ENCODE results near the gene POLE. TPM values are rescaled to one million over a fixed set of nuclear protein-coding genes. Genes with fewer than 3 reads are reported as not detected.

Gene POLE
- total and polyA plus RNA-seq, 2 donors (not counting 1 experiment from before 2014, with no cell fraction given), result 6.2 to 9.6 TPM

DNA sequence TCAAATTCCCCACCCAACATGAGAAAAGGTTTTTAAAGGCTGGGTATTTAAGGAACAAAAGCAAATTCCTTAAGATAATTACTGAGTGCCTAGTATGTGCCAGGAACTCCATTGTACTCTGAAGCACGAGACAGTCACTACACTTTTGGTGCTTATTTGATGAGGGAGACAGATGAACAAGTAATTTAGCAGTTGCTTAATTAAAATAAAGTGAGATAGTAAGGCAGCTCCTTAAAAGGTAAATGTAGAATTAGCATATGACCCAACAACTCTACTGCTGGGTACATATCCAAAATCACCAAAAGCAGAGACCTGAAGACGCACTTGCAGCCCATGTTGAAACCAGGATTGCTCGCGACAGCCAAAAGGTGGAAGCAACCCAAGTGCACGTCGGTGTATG lies 21.3 kb downstream of the POLE start:
- no peak overlapping the region for H3K27ac ChIP-seq (ENCODE audit: insufficient read depth, low read length)
- no peak overlapping the region for H2AFZ ChIP-seq (ENCODE audit: low read length)
- no peaks in the 10 kb centered on the region for H4K20me1 ChIP-seq (ENCODE audit: control insufficient read depth, extremely low read depth, insufficient read depth, low read length)
- H3K4me1 ChIP-seq (ENCODE audit: control insufficient read depth, extremely low read depth, insufficient read depth, low read length), result no peaks in the 10 kb centered on the region
- peaks cover 23% of the 10 kb centered on the region for H3K36me3 ChIP-seq (ENCODE audit: control insufficient read depth, insufficient read depth, low read length)
- no peaks in the 10 kb centered on the region for H3K79me2 ChIP-seq (ENCODE audit: control insufficient read depth, insufficient read depth, low read length)
- H3K27me3 ChIP-seq (ENCODE audit: control insufficient read depth, insufficient read depth, low read length), result no peaks in the 10 kb centered on the region
- H3K9me3 ChIP-seq (ENCODE audit: control insufficient read depth, insufficient read depth, low read depth, low read length), result no peaks in the 10 kb centered on the region
- H3K9ac ChIP-seq (ENCODE audit: insufficient read depth, low read length), result no peak overlapping the region
- H3K4me3 ChIP-seq (replicated peaks in 1 of 4; ENCODE audit: control extremely low read depth in 1 of 4, insufficient read depth in 1 of 4, low read depth in 3 of 4, low read length in 4 of 4), result no peak overlapping the region
- no peak for TF ChIP-seq EZH2 (IDR thresholded peaks at IDR 0.05; ENCODE audit: low read length, missing control alignments)
- TF ChIP-seq, protein P1, sequence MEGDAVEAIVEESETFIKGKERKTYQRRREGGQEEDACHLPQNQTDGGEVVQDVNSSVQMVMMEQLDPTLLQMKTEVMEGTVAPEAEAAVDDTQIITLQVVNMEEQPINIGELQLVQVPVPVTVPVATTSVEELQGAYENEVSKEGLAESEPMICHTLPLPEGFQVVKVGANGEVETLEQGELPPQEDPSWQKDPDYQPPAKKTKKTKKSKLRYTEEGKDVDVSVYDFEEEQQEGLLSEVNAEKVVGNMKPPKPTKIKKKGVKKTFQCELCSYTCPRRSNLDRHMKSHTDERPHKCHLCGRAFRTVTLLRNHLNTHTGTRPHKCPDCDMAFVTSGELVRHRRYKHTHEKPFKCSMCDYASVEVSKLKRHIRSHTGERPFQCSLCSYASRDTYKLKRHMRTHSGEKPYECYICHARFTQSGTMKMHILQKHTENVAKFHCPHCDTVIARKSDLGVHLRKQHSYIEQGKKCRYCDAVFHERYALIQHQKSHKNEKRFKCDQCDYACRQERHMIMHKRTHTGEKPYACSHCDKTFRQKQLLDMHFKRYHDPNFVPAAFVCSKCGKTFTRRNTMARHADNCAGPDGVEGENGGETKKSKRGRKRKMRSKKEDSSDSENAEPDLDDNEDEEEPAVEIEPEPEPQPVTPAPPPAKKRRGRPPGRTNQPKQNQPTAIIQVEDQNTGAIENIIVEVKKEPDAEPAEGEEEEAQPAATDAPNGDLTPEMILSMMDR (conservative IDR thresholded peaks at IDR 0.05 in 1 of 2, IDR thresholded peaks at IDR 0.05 in 1 of 2; ENCODE audit: low read depth in 1 of 2, low read length in 2 of 2), result no peak
- no peak for DNase-seq (ENCODE audit: low read depth in 2 of 2)
- no peak overlapping the region for H3K4me2 ChIP-seq (ENCODE audit: extremely low read depth, insufficient read depth, low read length)

DNA sequence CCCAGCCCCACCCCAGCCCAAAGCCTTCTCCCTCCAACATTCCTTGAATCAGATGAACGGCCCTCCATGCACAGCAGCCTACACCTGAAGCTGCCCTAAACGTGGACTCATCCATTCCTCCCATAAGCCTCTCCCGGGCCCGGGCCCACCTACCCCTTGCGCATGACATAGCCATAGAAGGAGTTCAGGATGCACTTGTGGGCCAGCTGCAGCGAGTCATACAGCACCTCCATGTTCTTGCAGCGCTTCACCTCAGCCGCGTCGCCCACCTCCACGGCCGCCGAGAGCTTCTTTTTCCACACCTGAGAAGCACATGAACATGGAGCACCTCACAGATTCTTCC lies 22.0 kb downstream of the POLE start:
- Histone ChIP-seq H3K36me3 (ENCODE audit: control insufficient read depth, insufficient read depth, low read length) (peaks cover 23% of the 10 kb centered on the region), H3K9ac (ENCODE audit: insufficient read depth, low read length) (no peak overlapping the region), H3K4me3 (replicated peaks in 1 of 4; ENCODE audit: control extremely low read depth in 1 of 4, insufficient read depth in 1 of 4, low read depth in 3 of 4, low read length in 4 of 4) (no peak overlapping the region), H4K20me1 (ENCODE audit: control insufficient read depth, extremely low read depth, insufficient read depth, low read length) (no peaks in the 10 kb centered on the region), H3K79me2 (ENCODE audit: control insufficient read depth, insufficient read depth, low read length) (no peaks in the 10 kb centered on the region), H3K4me1 (ENCODE audit: control insufficient read depth, extremely low read depth, insufficient read depth, low read length) (no peaks in the 10 kb centered on the region), H2AFZ (ENCODE audit: low read length) (no peak overlapping the region), H3K9me3 (ENCODE audit: control insufficient read depth, insufficient read depth, low read depth, low read length) (no peaks in the 10 kb centered on the region), H3K27me3 (ENCODE audit: control insufficient read depth, insufficient read depth, low read length) (no peaks in the 10 kb centered on the region), H3K4me2 (ENCODE audit: extremely low read depth, insufficient read depth, low read length) (no peak overlapping the region), H3K27ac (ENCODE audit: insufficient read depth, low read length) (no peak overlapping the region)
- DNase-seq (ENCODE audit: low read depth in 2 of 2), result no peak
- TF ChIP-seq EZH2 (IDR thresholded peaks at IDR 0.05; ENCODE audit: low read length, missing control alignments), result no peak
- TF ChIP-seq, protein P1 (conservative IDR thresholded peaks at IDR 0.05 in 1 of 2, IDR thresholded peaks at IDR 0.05 in 1 of 2; ENCODE audit: low read depth in 1 of 2, low read length in 2 of 2), result no peak

DNA sequence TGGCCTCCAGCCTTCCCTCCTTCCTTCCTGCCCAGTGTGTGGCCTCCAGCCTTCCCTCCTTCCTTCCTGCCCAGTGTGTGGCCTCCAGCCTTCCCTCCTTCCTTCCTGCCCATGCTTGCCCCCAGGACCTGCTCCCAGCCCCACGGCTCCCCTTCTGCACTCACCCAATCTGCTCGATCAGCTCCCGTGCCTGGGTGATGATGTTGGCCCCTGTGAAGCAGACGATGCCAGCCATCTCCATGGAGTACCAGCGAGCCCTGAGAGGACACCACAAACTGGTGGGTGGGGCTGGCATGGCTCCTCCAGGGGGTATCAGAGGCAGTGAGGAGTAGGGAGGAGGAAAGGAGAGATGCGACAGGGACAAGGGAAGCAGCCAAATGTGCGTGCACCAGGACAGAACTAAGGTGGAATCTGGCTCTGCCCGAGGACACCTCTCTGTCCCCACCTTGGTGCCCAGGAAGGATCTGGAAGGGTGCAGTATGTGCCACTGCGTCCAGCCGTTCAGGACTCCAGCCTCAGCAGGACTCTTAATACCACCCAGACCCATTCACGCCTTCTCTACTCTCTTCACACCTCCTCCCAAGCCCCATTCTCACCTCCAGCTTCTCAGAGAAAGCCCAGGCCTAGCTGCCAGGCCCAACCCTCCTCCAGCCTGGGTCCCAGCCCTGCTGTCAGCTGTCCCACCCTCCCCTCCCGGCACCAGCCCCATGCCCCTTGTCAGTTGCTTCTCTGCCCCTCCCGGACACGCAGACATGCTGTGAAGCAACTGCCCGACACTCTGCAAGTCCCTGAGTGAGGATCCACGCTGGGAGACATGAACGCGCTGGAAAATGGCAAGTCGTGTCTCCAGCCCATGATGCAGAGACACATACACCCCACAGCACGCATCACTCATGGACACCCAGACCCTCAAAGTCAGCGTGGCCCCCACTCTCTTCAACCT lies 22.7 kb downstream of the POLE start:
- Histone ChIP-seq H3K4me2 (ENCODE audit: extremely low read depth, insufficient read depth, low read length) (no peak overlapping the region), H3K27ac (ENCODE audit: insufficient read depth, low read length) (no peak overlapping the region), H2AFZ (ENCODE audit: low read length) (no peak overlapping the region), H3K9ac (ENCODE audit: insufficient read depth, low read length) (no peak overlapping the region), H3K79me2 (ENCODE audit: control insufficient read depth, insufficient read depth, low read length) (no peaks in the 10 kb centered on the region), H4K20me1 (ENCODE audit: control insufficient read depth, extremely low read depth, insufficient read depth, low read length) (no peaks in the 10 kb centered on the region), H3K36me3 (ENCODE audit: control insufficient read depth, insufficient read depth, low read length) (peaks cover 23% of the 10 kb centered on the region), H3K9me3 (ENCODE audit: control insufficient read depth, insufficient read depth, low read depth, low read length) (no peaks in the 10 kb centered on the region), H3K4me3 (replicated peaks in 1 of 4; ENCODE audit: control extremely low read depth in 1 of 4, insufficient read depth in 1 of 4, low read depth in 3 of 4, low read length in 4 of 4) (no peak overlapping the region), H3K4me1 (ENCODE audit: control insufficient read depth, extremely low read depth, insufficient read depth, low read length) (no peaks in the 10 kb centered on the region), H3K27me3 (ENCODE audit: control insufficient read depth, insufficient read depth, low read length) (no peaks in the 10 kb centered on the region)
- no peak for DNase-seq (ENCODE audit: low read depth in 2 of 2)
- no peak for TF ChIP-seq EZH2 (IDR thresholded peaks at IDR 0.05; ENCODE audit: low read length, missing control alignments)
- TF ChIP-seq, protein P1 (conservative IDR thresholded peaks at IDR 0.05 in 1 of 2, IDR thresholded peaks at IDR 0.05 in 1 of 2; ENCODE audit: low read depth in 1 of 2, low read length in 2 of 2), result no peak

Measured in fibroblast of lung (primary cell).